ENCODE measurements around the gene SMC1A.

DNA sequence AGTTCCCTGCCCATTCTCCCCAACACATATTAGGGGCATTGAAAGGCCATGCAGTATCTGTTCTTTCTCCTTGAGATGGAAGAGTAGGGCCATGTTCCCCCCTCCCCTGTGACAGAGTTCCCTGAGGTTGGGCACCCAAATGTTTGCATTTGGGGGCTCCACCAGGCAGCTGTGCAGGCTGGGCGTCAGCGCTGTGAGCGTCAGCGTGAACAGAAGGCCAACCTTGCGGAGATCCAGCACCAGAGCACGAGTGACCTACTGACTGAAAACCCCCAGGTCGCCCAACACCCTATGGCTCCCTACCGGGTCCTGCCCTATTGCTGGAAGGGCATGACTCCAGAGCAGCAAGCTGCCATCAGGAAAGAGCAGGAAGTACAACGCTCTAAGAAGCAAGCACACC, 7.8 kb upstream of the SMC1A start:
- TF ChIP-seq CTCF (IDR thresholded peaks at IDR 0.05), result no peak
- TF ChIP-seq POLR2A (IDR thresholded peaks at IDR 0.05), result no peak

Data from heart left ventricle (tissue), 13 donors.